Occipital lobe (tissue), 2 donors: Measurements from ENCODE around the gene SGCG. TPM values are rescaled to one million over a fixed set of nuclear protein-coding genes. Genes with fewer than 3 reads are reported as not detected.
"Not testable (repeated sequence)": the region's sequence is repeated elsewhere in the genome, so short reads cannot be mapped to it uniquely, and the experiment has no call there.

Experiments
- DNase-seq: peaks from one replicate; lab custom pipeline; 2025; lab: John Stamatoyannopoulos, UW
- total RNA-seq: library from RNA; depleted of rRNA; stranded (reverse); fragments of >200 nt; gene quantifications from one replicate; pipeline ENCODE4 v1.2.3, GENCODE V29; 2014

Gene SGCG
- total RNA-seq, 1 donor from 2014 or later: 0.16 TPM

GRCh38 chr13:23205807-23206206, 25.0 kb downstream of the SGCG start:
- no peak for DNase-seq

DNA sequence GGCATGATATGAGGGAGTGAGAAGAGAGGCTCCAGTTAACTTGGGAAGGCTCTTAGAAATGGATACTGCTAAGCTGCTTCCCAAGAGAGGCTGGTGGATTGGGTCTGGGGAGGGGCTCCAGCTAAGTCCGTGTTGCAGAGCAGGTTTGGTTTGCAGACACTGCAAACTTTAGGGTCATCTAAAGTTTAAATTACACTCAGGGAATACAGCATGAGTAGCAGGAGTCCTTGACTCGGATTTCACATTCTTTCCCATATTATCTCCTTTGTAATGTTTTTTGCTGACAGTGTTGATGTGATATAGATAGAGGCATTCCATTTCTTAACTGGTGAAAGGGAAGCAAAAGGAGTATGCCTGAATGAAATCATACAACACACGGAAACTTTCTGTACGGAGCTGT, 31.9 kb downstream of the SGCG start:
- no peak for DNase-seq

GRCh38 chr13:23231241-23231640, 50.5 kb downstream of the SGCG start:
- no peak for DNase-seq

DNA sequence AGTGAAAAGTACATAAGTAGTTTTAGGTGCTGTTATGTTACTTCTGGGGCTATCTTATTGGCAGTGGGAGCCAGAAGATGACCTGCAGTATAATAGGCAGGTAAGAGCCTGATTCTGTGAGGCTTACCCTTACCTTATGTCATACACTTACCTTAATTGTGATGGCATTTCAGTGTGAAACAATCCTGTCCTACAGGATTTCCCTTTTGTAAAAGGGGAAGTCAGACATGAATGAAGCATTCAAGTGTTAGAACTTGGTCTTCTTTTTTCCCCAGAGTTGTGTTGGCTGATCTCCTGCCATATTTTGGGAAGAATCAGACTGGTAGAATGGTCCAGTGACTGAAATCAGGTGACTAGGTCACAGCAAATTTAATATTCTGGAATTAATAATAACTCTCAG, 55.2 kb downstream of the SGCG start:
- DNase-seq: no peak

- DNase-seq: no peak
These were observed 62.3 kb downstream of the SGCG start for GRCh38 chr13:23243066-23243465.

- not testable (repeated sequence) for DNase-seq
These were observed 67.6 kb downstream of the SGCG start for GRCh38 chr13:23248410-23248809.

GRCh38 chr13:23254506-23254905, 73.7 kb downstream of the SGCG start:
- DNase-seq: no peak

DNA sequence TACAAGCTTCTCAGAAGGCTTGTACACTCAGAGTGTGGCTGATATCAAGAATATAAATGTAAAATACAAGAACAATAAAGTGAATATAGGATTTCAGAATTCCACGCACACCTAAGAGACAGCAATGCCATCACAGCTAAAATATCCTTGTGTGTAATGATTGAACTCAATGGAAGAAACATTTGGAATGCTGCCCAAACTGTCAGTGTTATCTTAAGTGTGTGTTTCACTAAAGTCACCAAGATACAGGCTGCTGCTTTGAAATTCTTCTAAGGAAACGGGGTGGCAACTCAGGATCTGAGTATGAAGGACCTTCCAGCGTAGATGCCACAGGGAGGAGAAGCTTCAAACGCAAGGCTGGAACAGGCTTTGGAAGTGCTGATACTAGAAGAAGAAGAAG, 86.8 kb downstream of the SGCG start:
- DNase-seq: no peak

DNA sequence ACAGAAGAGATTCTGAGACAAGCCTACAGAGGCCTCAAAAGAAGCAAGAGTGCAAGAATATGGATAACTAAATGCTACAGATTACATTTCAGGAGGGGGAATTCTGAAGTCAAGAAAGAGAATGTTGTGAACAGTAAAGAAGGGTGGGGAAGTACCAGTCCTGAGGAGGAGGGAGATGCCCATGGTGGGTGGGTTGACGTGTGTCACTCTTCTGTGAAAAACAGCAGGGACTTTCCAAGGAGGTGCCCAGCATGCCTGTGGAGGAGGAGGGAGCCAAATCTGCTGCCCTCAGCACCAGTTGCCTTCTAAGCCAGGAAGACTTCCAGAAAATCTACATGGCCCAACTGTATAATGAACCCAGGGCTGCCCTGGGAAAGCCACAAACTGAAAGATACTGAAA, 87.7 kb downstream of the SGCG start:
- no peak for DNase-seq

GRCh38 chr13:23271331-23271730, 90.6 kb downstream of the SGCG start:
- DNase-seq: no peak

DNA sequence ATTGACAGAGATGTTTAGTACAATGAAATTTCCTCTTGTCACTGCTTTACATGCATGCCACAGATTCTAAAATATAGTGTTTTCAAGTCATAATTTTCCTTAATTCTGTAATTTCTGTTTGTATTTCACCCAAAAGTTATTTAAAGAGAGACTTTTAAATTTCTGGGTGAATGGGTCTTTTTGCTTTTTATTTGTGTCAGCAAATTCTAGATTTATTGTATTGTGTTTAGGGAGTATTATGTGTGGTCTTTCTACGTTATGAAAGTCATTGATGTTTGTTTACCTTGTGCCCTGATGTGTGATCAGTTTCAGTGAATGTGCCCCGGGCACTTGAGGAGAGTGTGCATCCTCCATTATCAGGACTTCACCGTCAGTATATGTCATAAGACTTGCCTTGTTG, 92.7 kb downstream of the SGCG start:
- DNase-seq: no peak

DNA sequence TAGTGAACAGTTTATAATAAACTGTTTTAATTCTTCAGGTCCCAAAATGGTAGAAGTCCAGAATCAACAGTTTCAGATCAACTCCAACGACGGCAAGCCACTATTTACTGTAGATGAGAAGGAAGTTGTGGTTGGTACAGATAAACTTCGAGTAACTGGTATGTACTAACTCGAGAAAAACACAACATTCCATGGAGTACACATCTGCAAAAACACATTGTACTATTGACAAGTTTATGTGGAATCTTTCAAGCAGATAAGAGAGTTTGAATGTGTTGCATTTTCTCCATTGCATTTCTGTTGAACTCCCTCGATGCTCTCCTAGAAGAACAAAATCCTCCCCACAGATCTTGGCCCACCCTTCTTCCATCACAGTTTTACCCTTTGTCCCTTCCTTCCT, 98.5 kb downstream of the SGCG start:
- no peak for DNase-seq

DNA sequence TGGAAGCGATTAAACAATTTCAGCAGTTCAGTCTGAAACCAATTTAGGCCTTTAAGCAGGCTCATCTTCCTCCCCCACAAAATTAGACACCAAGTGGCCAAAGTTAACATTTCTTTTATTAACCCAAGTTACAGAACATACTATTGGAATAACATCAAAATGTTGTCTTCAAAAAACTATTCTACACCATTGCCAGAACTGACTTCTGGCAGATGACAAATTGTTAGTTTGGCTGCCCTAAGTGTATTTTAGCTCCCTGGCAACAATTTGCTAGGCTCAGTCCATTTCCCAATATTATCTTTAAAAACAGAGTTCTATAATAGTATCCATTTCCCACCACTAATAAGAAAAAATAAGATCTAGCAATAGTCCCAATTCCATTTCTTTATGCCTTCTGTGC, 107.8 kb downstream of the SGCG start:
- DNase-seq: no peak

- DNase-seq: no peak
These were observed 108.2 kb downstream of the SGCG start for GRCh38 chr13:23288995-23289394.

DNA sequence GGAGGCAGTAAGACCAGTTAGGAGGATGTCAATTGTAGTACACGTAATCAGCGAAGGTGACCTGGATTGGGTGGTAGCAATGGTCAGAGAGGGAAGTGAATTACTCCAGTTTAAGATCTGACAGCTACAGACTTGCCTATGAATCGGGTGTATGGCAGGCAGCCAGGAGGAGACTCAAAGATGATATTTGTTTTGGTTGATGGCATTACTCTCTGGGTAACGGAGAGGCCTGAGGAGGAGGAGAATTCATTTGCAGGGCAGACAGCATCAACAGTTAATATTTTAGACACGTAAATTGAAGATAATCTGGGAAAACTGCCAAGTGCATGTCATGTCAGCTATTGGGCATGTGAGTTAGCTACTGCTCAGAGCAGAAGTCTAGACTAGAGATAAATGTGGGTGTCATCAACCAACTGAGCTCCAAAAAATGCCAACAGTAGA, 109.2 kb downstream of the SGCG start:
- no peak for DNase-seq

DNA sequence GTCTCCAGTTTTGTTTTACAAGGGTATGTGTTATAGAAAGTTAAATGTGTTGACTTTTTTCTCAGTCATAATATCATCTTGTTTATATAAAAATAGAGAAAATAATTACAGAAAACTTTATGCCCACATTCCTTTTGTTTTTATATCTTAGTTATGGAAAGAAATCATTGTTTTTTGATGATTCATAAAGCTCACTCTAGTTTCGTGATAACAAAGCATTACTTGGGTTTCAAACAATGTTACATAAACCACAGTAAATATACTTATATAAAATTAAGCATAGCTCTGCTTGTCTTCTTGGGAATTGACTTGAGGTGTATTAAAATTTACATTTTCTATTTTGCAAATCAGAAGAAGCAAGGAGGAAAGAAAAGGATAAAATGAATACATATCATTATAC, 111.8 kb downstream of the SGCG start:
- no peak for DNase-seq

GRCh38 chr13:23314837-23315236, 134.1 kb downstream of the SGCG start:
- DNase-seq: not testable (repeated sequence)

GRCh38 chr13:23319883-23320224, 139.1 kb downstream of the SGCG start:
- no peak for DNase-seq

GRCh38 chr13:23320926-23321534, 140.3 kb downstream of the SGCG start:
- no peak for DNase-seq

DNA sequence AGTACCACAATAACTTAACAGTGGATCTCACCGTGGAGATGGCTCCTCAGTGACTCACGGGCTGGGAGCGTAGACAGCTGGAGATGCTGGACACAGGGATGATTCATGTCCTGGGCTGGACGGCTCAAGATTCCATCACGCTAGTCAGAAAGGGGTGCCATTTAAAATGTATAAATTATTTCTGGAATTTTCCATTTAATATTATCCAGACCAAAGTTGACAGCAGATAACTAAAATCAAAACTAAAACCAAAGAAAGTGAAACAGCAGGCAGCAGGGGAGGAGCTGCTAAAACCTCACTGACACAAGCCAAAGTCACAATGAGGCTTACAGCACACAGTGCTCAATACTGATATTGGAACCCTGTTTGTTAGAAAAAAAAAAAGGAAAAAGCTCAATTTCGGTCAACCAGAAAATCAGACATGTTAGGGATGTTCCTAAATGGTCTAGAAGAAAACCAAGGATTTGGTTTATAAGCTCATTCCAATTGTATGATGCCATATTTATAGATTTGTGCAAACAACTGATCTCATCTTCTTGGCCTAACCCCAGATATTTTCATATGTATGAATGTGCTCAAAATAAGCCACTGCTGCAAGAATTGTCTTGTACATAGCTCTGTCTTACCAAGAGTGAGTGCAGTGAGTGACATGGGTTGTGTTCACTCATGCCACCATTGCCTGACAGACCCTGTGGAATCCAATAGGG, 140.9 kb downstream of the SGCG start:
- DNase-seq: peak; percentile 53

GRCh38 chr13:23322353-23323336, 141.9 kb downstream of the SGCG start:
- no peak for DNase-seq
